DMS53 (cell line): ENCODE measurements around the gene UBE2J1.

Experiments
- DNase-seq: peaks from one replicate; lab custom pipeline; 2025; lab: John Stamatoyannopoulos, UW

UBE2J1 gene

GRCh38 chr6:89290401-89291155 lies 61.9 kb downstream of the UBE2J1 start:
- DNase-seq = peak; percentile 41

GRCh38 chr6:89289710-89290109 lies 62.8 kb downstream of the UBE2J1 start:
- DNase-seq = no peak

- DNase-seq = no peak
These were observed 65.0 kb downstream of the UBE2J1 start for GRCh38 chr6:89287351-89288028.

GRCh38 chr6:89286516-89286915 lies 66.0 kb downstream of the UBE2J1 start:
- no peak for DNase-seq

- DNase-seq = no peak
These were observed 67.4 kb downstream of the UBE2J1 start for GRCh38 chr6:89284963-89285735.

- no peak for DNase-seq
These were observed 68.4 kb downstream of the UBE2J1 start for GRCh38 chr6:89284081-89284480.

- no peak for DNase-seq
These were observed 69.8 kb downstream of the UBE2J1 start for GRCh38 chr6:89282749-89283148.

- peak; percentile 53 for DNase-seq
These were observed 70.7 kb downstream of the UBE2J1 start for GRCh38 chr6:89281779-89282246.

- DNase-seq = no peak
These were observed 73.6 kb downstream of the UBE2J1 start for GRCh38 chr6:89278956-89279355.
